ENCODE results near the gene SLC25A43.
"Not testable (repeated sequence)": the region's sequence is repeated elsewhere in the genome, so short reads cannot be mapped to it uniquely, and the experiment has no call there.

SLC25A43 gene

GRCh38 chrX:119492463-119492862 is 93.3 kb downstream of the SLC25A43 start (continued):
- TF ChIP-seq ZNF302 (tag by site-specific recombination; IDR thresholded peaks at IDR 0.05; ENCODE audit: low read depth) (no peak), REST (tag by site-specific recombination; IDR thresholded peaks at IDR 0.05) (no peak)

- H3K36me3 ChIP-seq (ENCODE audit: control insufficient read depth in 2 of 2, insufficient read depth in 1 of 2, low read length in 2 of 2); H3K27ac ChIP-seq (ENCODE audit: extremely low read depth, low read depth, low read length); H3K4me3 ChIP-seq (ENCODE audit: low read depth, low read length); H3K9me3 ChIP-seq (ENCODE audit: control insufficient read depth, insufficient read depth, low read depth, low read length); H3K4me1 ChIP-seq (ENCODE audit: control insufficient read depth, insufficient read depth, low read length): not testable (repeated sequence)
- POLR2A ChIA-PET: interaction anchor here (0.5 to 0.6 kb wide), 4 partner anchors 22 to 275 kb away, joined by 3 to 5 read pairs (median 3); no protein-coding TSS in a partner anchor
- CTCF ChIA-PET: interaction anchor here (0.5 to 2.6 kb wide), 9 partner anchors 10 to 557 kb away, joined by 3 to 16 read pairs (median 4); no protein-coding TSS in a partner anchor
Measured at GRCh38 chrX:119493851-119494495, 94.8 kb downstream of the SLC25A43 start.

- no peak overlapping the region for H3K4me3 ChIP-seq (ENCODE audit: low read depth, low read length)
- ChIA-PET POLR2A (no interaction called here), CTCF (interaction anchor here (1.0 to 2.7 kb wide), 3 partner anchors 9 to 16 kb away, joined by 4 to 13 read pairs (median 4); no protein-coding TSS in a partner anchor)
- H3K4me1 ChIP-seq (ENCODE audit: control insufficient read depth, insufficient read depth, low read length): no peaks in the 10 kb centered on the region
- H3K27ac ChIP-seq (ENCODE audit: extremely low read depth, low read depth, low read length): no peak overlapping the region
- H3K36me3 ChIP-seq (ENCODE audit: control insufficient read depth in 2 of 2, insufficient read depth in 1 of 2, low read length in 2 of 2): no peaks in the 10 kb centered on the region
- H3K9me3 ChIP-seq (ENCODE audit: control insufficient read depth, insufficient read depth, low read depth, low read length): no peaks in the 10 kb centered on the region
- TF ChIP-seq ZNF280D (tag by site-specific recombination; IDR thresholded peaks at IDR 0.05) (no peak), ZNF645 (tag by site-specific recombination; IDR thresholded peaks at IDR 0.05) (no peak), ZNF112 (tag by site-specific recombination; IDR thresholded peaks at IDR 0.05) (no peak), PRDM2 (tag by site-specific recombination; IDR thresholded peaks at IDR 0.05; ENCODE audit: borderline replicate concordance) (no peak), ZNF704 (tag by site-specific recombination; IDR thresholded peaks at IDR 0.05) (no peak), ZNF324 (tag by site-specific recombination; IDR thresholded peaks at IDR 0.05) (no peak), ZNF555 (tag by site-specific recombination; conservative IDR thresholded peaks at IDR 0.05) (no peak), ZNF311 (tag by site-specific recombination; IDR thresholded peaks at IDR 0.05; ENCODE audit: borderline replicate concordance) (no peak), AEBP2 (tag by site-specific recombination; IDR thresholded peaks at IDR 0.05; ENCODE audit: borderline replicate concordance) (no peak)
Measured at GRCh38 chrX:119495734-119496726, 96.9 kb downstream of the SLC25A43 start.

Data from HEK293 (cell line).